Activated T-cell treated with anti-CD3 and anti-CD28 coated beads, Interleukin-2, amount 50 U/mL, for 4 hours (primary cell): Measurements from ENCODE around the gene VMAC. TPM values are rescaled to one million over a fixed set of nuclear protein-coding genes. Genes with fewer than 3 reads are reported as not detected.

Source experiments
- ATAC-seq, 2 donors: fragments of 200-7000 bp; cut with Tn5 transposase; one replicate each; pipeline ENCODE4 v1.10.0; 2021
- DNase-seq: peaks from one replicate; pipeline ENCODE4 v3.0.0-alpha.2; 2020
- H3K27me3 Mint-ChIP-seq: one replicate; pipeline ENCODE4 v1.8.0; 2021; ENCODE audit warnings: low read depth, mixed read lengths
- H3K36me3 Mint-ChIP-seq: one replicate; pipeline ENCODE4 v1.8.0; 2022; ENCODE audit warnings: mixed read lengths; ENCODE audit not compliant: insufficient read depth
- H3K4me1 Mint-ChIP-seq: one replicate; pipeline ENCODE4 v1.8.0; 2021; ENCODE audit warnings: low read depth, mixed read lengths
- H3K4me3 Mint-ChIP-seq: one replicate; pipeline ENCODE4 v1.8.0; 2021; ENCODE audit warnings: mild to moderate bottlenecking, moderate library complexity, mixed read lengths
- H3K9me3 Mint-ChIP-seq: one replicate; pipeline ENCODE4 v1.8.0; 2021; ENCODE audit warnings: mixed read lengths
- total RNA-seq, 3 donors: library from RNA; stranded (reverse); gene quantifications; one replicate each; pipeline ENCODE4 v1.2.1, GENCODE V29; 2021

The VMAC gene
- total RNA-seq, 3 donors from 2014 or later = 1.3 to 1.8 (median 1.7) TPM

GRCh38 chr19:5925830-5926427 lies 21.3 kb downstream of the VMAC start:
- H3K27me3 Mint-ChIP-seq = no peaks in the 10 kb centered on the region
- H3K4me1 Mint-ChIP-seq = no peaks in the 10 kb centered on the region
- peaks cover 36% of the 10 kb centered on the region for H3K36me3 Mint-ChIP-seq
- DNase-seq = no peak
- H3K4me3 Mint-ChIP-seq = no peak overlapping the region
- H3K9me3 Mint-ChIP-seq = no peaks in the 10 kb centered on the region
- no peak for ATAC-seq

GRCh38 chr19:5926641-5927440 lies 22.2 kb downstream of the VMAC start:
- no peaks in the 10 kb centered on the region for H3K9me3 Mint-ChIP-seq
- no peaks in the 10 kb centered on the region for H3K4me1 Mint-ChIP-seq
- ATAC-seq (no peak), DNase-seq (no peak)
- H3K27me3 Mint-ChIP-seq = no peaks in the 10 kb centered on the region
- no peak overlapping the region for H3K4me3 Mint-ChIP-seq
- peaks cover 34% of the 10 kb centered on the region for H3K36me3 Mint-ChIP-seq

GRCh38 chr19:5927441-5927821 lies 22.8 kb downstream of the VMAC start:
- ATAC-seq (no peak), DNase-seq (no peak)
- peaks cover 35% of the 10 kb centered on the region for H3K36me3 Mint-ChIP-seq
- no peaks in the 10 kb centered on the region for H3K9me3 Mint-ChIP-seq
- H3K4me1 Mint-ChIP-seq = no peaks in the 10 kb centered on the region
- H3K4me3 Mint-ChIP-seq = no peak overlapping the region
- no peaks in the 10 kb centered on the region for H3K27me3 Mint-ChIP-seq

GRCh38 chr19:5929179-5929578 lies 24.5 kb downstream of the VMAC start:
- DNase-seq = no peak
- no peaks in the 10 kb centered on the region for H3K9me3 Mint-ChIP-seq
- no peak for ATAC-seq
- no peaks in the 10 kb centered on the region for H3K27me3 Mint-ChIP-seq
- H3K4me1 Mint-ChIP-seq = no peaks in the 10 kb centered on the region
- peaks cover 28% of the 10 kb centered on the region for H3K36me3 Mint-ChIP-seq
- H3K4me3 Mint-ChIP-seq = no peak overlapping the region

- Mint-ChIP-seq H3K9me3 (no peaks in the 10 kb centered on the region), H3K27me3 (no peaks in the 10 kb centered on the region), H3K36me3 (peaks cover 27% of the 10 kb centered on the region), H3K4me1 (no peaks in the 10 kb centered on the region), H3K4me3 (no peak overlapping the region)
- DNase-seq = no peak
- no peak for ATAC-seq
Observed at GRCh38 chr19:5929625-5930024, 25.0 kb downstream of the VMAC start.

GRCh38 chr19:5931251-5931650 lies 26.6 kb downstream of the VMAC start:
- no peaks in the 10 kb centered on the region for H3K4me1 Mint-ChIP-seq
- H3K27me3 Mint-ChIP-seq = no peaks in the 10 kb centered on the region
- no peak overlapping the region for H3K4me3 Mint-ChIP-seq
- no peaks in the 10 kb centered on the region for H3K9me3 Mint-ChIP-seq
- ATAC-seq (no peak), DNase-seq (no peak)
- peaks cover 30% of the 10 kb centered on the region for H3K36me3 Mint-ChIP-seq

GRCh38 chr19:5932146-5932545 lies 27.5 kb downstream of the VMAC start:
- DNase-seq (no peak), ATAC-seq (no peak)
- no peaks in the 10 kb centered on the region for H3K4me1 Mint-ChIP-seq
- H3K27me3 Mint-ChIP-seq = no peaks in the 10 kb centered on the region
- peaks cover 32% of the 10 kb centered on the region for H3K36me3 Mint-ChIP-seq
- no peak overlapping the region for H3K4me3 Mint-ChIP-seq
- H3K9me3 Mint-ChIP-seq = no peaks in the 10 kb centered on the region

- no peak overlapping the region for H3K4me3 Mint-ChIP-seq
- no peak for DNase-seq
- no peaks in the 10 kb centered on the region for H3K4me1 Mint-ChIP-seq
- ATAC-seq = no peak
- H3K27me3 Mint-ChIP-seq = no peaks in the 10 kb centered on the region
- H3K36me3 Mint-ChIP-seq = peaks cover 36% of the 10 kb centered on the region
- H3K9me3 Mint-ChIP-seq = no peaks in the 10 kb centered on the region
Observed at GRCh38 chr19:5932609-5933262, 28.1 kb downstream of the VMAC start.

GRCh38 chr19:5933391-5934068 lies 28.9 kb downstream of the VMAC start:
- H3K27me3 Mint-ChIP-seq = no peaks in the 10 kb centered on the region
- no peak overlapping the region for H3K4me3 Mint-ChIP-seq
- no peaks in the 10 kb centered on the region for H3K9me3 Mint-ChIP-seq
- no peaks in the 10 kb centered on the region for H3K4me1 Mint-ChIP-seq
- DNase-seq (no peak), ATAC-seq (no peak)
- H3K36me3 Mint-ChIP-seq = peaks cover 30% of the 10 kb centered on the region

GRCh38 chr19:5934069-5934401 lies 29.4 kb downstream of the VMAC start:
- Mint-ChIP-seq H3K4me3 (no peak overlapping the region), H3K4me1 (no peaks in the 10 kb centered on the region), H3K9me3 (no peaks in the 10 kb centered on the region), H3K36me3 (peaks cover 25% of the 10 kb centered on the region), H3K27me3 (no peaks in the 10 kb centered on the region)
- DNase-seq (no peak), ATAC-seq (no peak)

GRCh38 chr19:5934774-5935472 lies 30.3 kb downstream of the VMAC start:
- peaks cover 28% of the 10 kb centered on the region for H3K36me3 Mint-ChIP-seq
- no peak overlapping the region for H3K4me3 Mint-ChIP-seq
- no peaks in the 10 kb centered on the region for H3K4me1 Mint-ChIP-seq
- no peaks in the 10 kb centered on the region for H3K27me3 Mint-ChIP-seq
- ATAC-seq (no peak), DNase-seq (no peak)
- no peaks in the 10 kb centered on the region for H3K9me3 Mint-ChIP-seq

GRCh38 chr19:5935473-5936291 lies 31.0 kb downstream of the VMAC start:
- DNase-seq (no peak), ATAC-seq (no peak)
- no peaks in the 10 kb centered on the region for H3K9me3 Mint-ChIP-seq
- H3K4me1 Mint-ChIP-seq = no peaks in the 10 kb centered on the region
- no peaks in the 10 kb centered on the region for H3K27me3 Mint-ChIP-seq
- H3K36me3 Mint-ChIP-seq = peaks cover 28% of the 10 kb centered on the region
- no peak overlapping the region for H3K4me3 Mint-ChIP-seq

GRCh38 chr19:5936292-5936592 lies 31.6 kb downstream of the VMAC start:
- no peaks in the 10 kb centered on the region for H3K9me3 Mint-ChIP-seq
- no peaks in the 10 kb centered on the region for H3K4me1 Mint-ChIP-seq
- H3K27me3 Mint-ChIP-seq = no peaks in the 10 kb centered on the region
- DNase-seq (no peak), ATAC-seq (no peak)
- no peak overlapping the region for H3K4me3 Mint-ChIP-seq
- peaks cover 25% of the 10 kb centered on the region for H3K36me3 Mint-ChIP-seq

GRCh38 chr19:5937550-5937949 lies 32.9 kb downstream of the VMAC start:
- no peak overlapping the region for H3K4me3 Mint-ChIP-seq
- DNase-seq (no peak), ATAC-seq (no peak)
- H3K27me3 Mint-ChIP-seq = no peaks in the 10 kb centered on the region
- no peaks in the 10 kb centered on the region for H3K9me3 Mint-ChIP-seq
- peaks cover 23% of the 10 kb centered on the region for H3K36me3 Mint-ChIP-seq
- no peaks in the 10 kb centered on the region for H3K4me1 Mint-ChIP-seq
